Heart left ventricle (tissue), 16 donors: ENCODE results near the gene ISG20L2. TPM values are rescaled to one million over a fixed set of nuclear protein-coding genes. Genes with fewer than 3 reads are reported as not detected.

ENCODE experiments used
- ATAC-seq, 4 donors: fragments of 200-7000 bp; cut with Tn5 transposase; one replicate each; pipeline ENCODE4 v1.9.1; 2020 to 2022; ENCODE audit warnings: moderate library complexity in 4 of 4, mild to moderate bottlenecking in 3 of 4, moderate number of reproducible peaks in 1 of 4
- DNase-seq, 5 donors: peaks; one replicate each; pipeline ENCODE4 v3.0.0-alpha.2; 2020
- H3K27ac ChIP-seq, 12 donors: fragments of 200-600 bp; sonication (generic) in 4 of 12; one replicate each; pipeline versions ENCODE4 v1.5.0 to v1.8.0; 2016 to 2022; ENCODE audit warnings: mild to moderate bottlenecking in 2 of 12
- H3K27me3 ChIP-seq, 9 donors: fragments of 200-600 bp; sonication (generic) in 2 of 9; one replicate each; pipeline versions ENCODE4 v1.5.1 to v1.8.0; 2016 to 2022; ENCODE audit warnings: mild to moderate bottlenecking in 3 of 9
- H3K36me3 ChIP-seq, 9 donors: fragments of 200-600 bp; sonication (generic) in 2 of 9; one replicate each; pipeline versions ENCODE4 v1.5.0 to v1.8.0; 2018 to 2022; ENCODE audit warnings: mild to moderate bottlenecking in 2 of 9
- H3K4me1 ChIP-seq, 12 donors: fragments of 200-600 bp; sonication (generic) in 4 of 12; one replicate each; pipeline versions ENCODE4 v1.5.0 to v1.8.0; 2016 to 2022; ENCODE audit warnings: mild to moderate bottlenecking in 3 of 12
- H3K4me3 ChIP-seq, 12 donors: fragments of 200-600 bp; sonication (generic) in 4 of 12; one replicate each; pipeline versions ENCODE4 v1.5.0 to v1.8.0; 2017 to 2022; ENCODE audit warnings: mild to moderate bottlenecking in 9 of 12, moderate library complexity in 4 of 12
- H3K9me3 ChIP-seq, 12 donors: fragments of 200-600 bp; sonication (generic) in 4 of 12; one replicate each; pipeline versions ENCODE4 v1.5.0 to v1.8.0; 2016 to 2022; ENCODE audit warnings: mild to moderate bottlenecking in 1 of 12
- CTCF ChIP-seq, 12 donors: fragments of 200-600 bp; sonication (generic) in 4 of 12; IDR thresholded peaks; one replicate each; pipeline versions ENCODE4 v1.5.0 to v1.8.0; 2018 to 2022; ENCODE audit warnings: antibody characterized with exemption in 12 of 12, mild to moderate bottlenecking in 5 of 12
- POLR2A ChIP-seq, 2 donors: fragments of 450-650 bp; IDR thresholded peaks; one replicate each; pipeline ENCODE4 v1.6.1; 2017; ENCODE audit warnings: antibody characterized with exemption in 2 of 2, mild to moderate bottlenecking in 2 of 2, moderate library complexity in 2 of 2
- WGBS, 4 donors: extraction: QIAGEN DNeasy Blood & Tissue Kit in 2 of 4; methylation state at CpG; one replicate each; pipeline versions ENCODE4 v1.1.5 to v1.1.7; 2013 to 2018; 5-methylcytosine and 5-hydroxymethylcytosine counted together
- intact Hi-C, 10 donors: fragments of 100-400 bp; cut with DNase I; formaldehyde crosslinking; loops; one replicate each; pipeline versions ENCODE4 v1.11.1 to v1.14.2; 2022
- polyA plus RNA-seq, 2 donors: library from polyadenylated mRNA; stranded (reverse); fragments of 200-250 nt; gene quantifications; one replicate each; pipeline ENCODE4 v1.2.3, GENCODE V29; 2013
- total RNA-seq, 9 donors: library from RNA; depleted of rRNA in 2 of 9; stranded (reverse); fragments of >200 nt in 2 of 9; fragmentation: NEBNext Ultra II Directional in 3 of 9; extraction: Animal tissue kit (Norgen Biotek cat#: 25700) in 3 of 9; gene quantifications; one replicate each; pipeline versions ENCODE4 v1.1.0 to v1.2.4, GENCODE V29; 2016 to 2023
- donor health status: ischemic (EF 13 %, LVEDD 7.1; RV severe dilation, severe dysfunction).
- donor health status: healthy with polysubstance abuse.
- donor health status: DM: no; HTN: yes; CAD: no.
- donor health status: DM: no; HTN: no; CAD: no.
- donor health status: ischemic (EF 25% LVEDD 6.9; RV normal size, moderate dysfunction).
- donor health status: ischemic (EF 25% LVEDD 5.7; RV mildly dilated, moderate dysfunction).
- donor health status: healthy.
- donor health status: DM: yes; HTN: yes; CAD: no.
- donor health status: ischemic (EF 35%, LVEDD 5.7; RV mildly dilated, moderate dysfunction).
- donor health status: nonischemic (EF 11% LVEDD 7.7; RV severe dilation, severe dysfunction).
- donor health status: DM: yes; HTN: yes; CAD: no.
- donor health status: PGD.
- donor health status: ischemic (EF 29% LVEDD 5.4; RV normal size, mild dysfunction).
- donor health status: nonischemic (EF 23%, LVEDD 6.1; RV moderate dilation, normal function).

Gene ISG20L2
- total and polyA plus RNA-seq, 11 donors: 5.1 to 17.9 (median 12.8) TPM

GRCh38 chr1:156746406-156746727 lies 17.8 kb upstream of the ISG20L2 start:
- Histone ChIP-seq H3K27ac (peak overlapping the region; percentile 96 to 100 (median 99)), H3K4me1 (peaks cover 22 to 68% (median 56%) of the 10 kb centered on the region in 12 donors), H3K27me3 (no peaks in the 10 kb centered on the region), H3K4me3 (peak overlapping the region; percentile 6 to 100 (median 92)), H3K9me3 (no peaks in the 10 kb centered on the region), H3K36me3 (peaks cover 0 to 36% (median 27%) of the 10 kb centered on the region in 9 donors)
- ATAC-seq: no peak
- WGBS, 4 donors: 46 to 60% (median 51%) methylated on average over 8 to 9 of the region's 9 CpGs
- intact Hi-C loops: no loop called here
- TF ChIP-seq POLR2A (IDR thresholded peaks at IDR 0.05) (no peak), CTCF (IDR thresholded peaks at IDR 0.05) (no peak)
- no peak for DNase-seq

GRCh38 chr1:156745881-156746280 lies 17.3 kb upstream of the ISG20L2 start:
- Histone ChIP-seq H3K9me3 (no peaks in the 10 kb centered on the region), H3K4me3 (peak overlapping the region in 8 of 12 donors; percentile 42 to 100 (median 92)), H3K4me1 (peaks cover 22 to 70% (median 56%) of the 10 kb centered on the region in 12 donors), H3K27me3 (no peaks in the 10 kb centered on the region), H3K36me3 (peaks cover 0 to 36% (median 27%) of the 10 kb centered on the region in 9 donors), H3K27ac (peak overlapping the region; percentile 96 to 100 (median 99))
- TF ChIP-seq POLR2A (IDR thresholded peaks at IDR 0.05): no peak
- TF ChIP-seq CTCF (IDR thresholded peaks at IDR 0.05): no peak
- DNase-seq: peak in 1 of 5 donors; percentile 7
- no peak for ATAC-seq
- 54 to 68% (median 59%) methylated on average over 3 of the region's 3 CpGs for WGBS, 4 donors
- intact Hi-C loops: no loop called here

GRCh38 chr1:156744786-156745419 lies 16.3 kb upstream of the ISG20L2 start:
- intact Hi-C loops: no loop called here
- no peaks in the 10 kb centered on the region for H3K9me3 ChIP-seq
- no peak for ATAC-seq
- H3K27ac ChIP-seq: peak overlapping the region in 11 of 12 donors; percentile 13 to 100 (median 99)
- 76 to 83% (median 81%) methylated on average over 14 of the region's 14 CpGs for WGBS, 4 donors
- no peaks in the 10 kb centered on the region for H3K27me3 ChIP-seq
- H3K4me1 ChIP-seq: peaks cover 22 to 70% (median 59%) of the 10 kb centered on the region in 12 donors
- TF ChIP-seq CTCF (IDR thresholded peaks at IDR 0.05) (no peak), POLR2A (IDR thresholded peaks at IDR 0.05) (no peak)
- peak in 2 of 5 donors; percentile 16 to 29 for DNase-seq
- no peak overlapping the region for H3K4me3 ChIP-seq
- peaks cover 0 to 36% (median 27%) of the 10 kb centered on the region in 9 donors for H3K36me3 ChIP-seq

- Histone ChIP-seq H3K36me3 (peaks cover 0 to 36% (median 27%) of the 10 kb centered on the region in 9 donors), H3K27me3 (no peaks in the 10 kb centered on the region), H3K4me3 (no peak overlapping the region), H3K27ac (peak overlapping the region in 8 of 12 donors; percentile 9 to 100 (median 98)), H3K4me1 (peaks cover 21 to 66% (median 56%) of the 10 kb centered on the region in 12 donors), H3K9me3 (no peaks in the 10 kb centered on the region)
- WGBS, 4 donors: 72 to 79% (median 75%) methylated on average over 9 to 12 of the region's 12 CpGs
- ATAC-seq: no peak
- TF ChIP-seq POLR2A (IDR thresholded peaks at IDR 0.05): no peak
- no peak for TF ChIP-seq CTCF (IDR thresholded peaks at IDR 0.05)
- intact Hi-C loops: no loop called here
- DNase-seq: peak in 2 of 5 donors; percentile 16 to 36
These were observed 15.8 kb upstream of the ISG20L2 start for GRCh38 chr1:156744344-156744743.
